Sigmoid colon (tissue), 3 donors: ENCODE results near the gene SLC35G2.

Source experiments
- POLR2A ChIP-seq, 2 donors: fragments of 450-650 bp; IDR thresholded peaks; one replicate each; pipeline ENCODE4 v1.6.1; 2016; ENCODE audit warnings: antibody characterized with exemption in 2 of 2, mild to moderate bottlenecking in 2 of 2, moderate library complexity in 2 of 2
- TF ChIP-seq, protein P1 (sequence below), 4 experiments: fragments of 450-650 bp in 3 of 4; fragments of 200-600 bp in 1 of 4; IDR thresholded peaks; one replicate each; pipeline ENCODE4 v1.5.1; 2016 to 2019; ENCODE audit warnings: antibody characterized with exemption in 4 of 4, mild to moderate bottlenecking in 3 of 4, moderate library complexity in 2 of 4

DNA sequence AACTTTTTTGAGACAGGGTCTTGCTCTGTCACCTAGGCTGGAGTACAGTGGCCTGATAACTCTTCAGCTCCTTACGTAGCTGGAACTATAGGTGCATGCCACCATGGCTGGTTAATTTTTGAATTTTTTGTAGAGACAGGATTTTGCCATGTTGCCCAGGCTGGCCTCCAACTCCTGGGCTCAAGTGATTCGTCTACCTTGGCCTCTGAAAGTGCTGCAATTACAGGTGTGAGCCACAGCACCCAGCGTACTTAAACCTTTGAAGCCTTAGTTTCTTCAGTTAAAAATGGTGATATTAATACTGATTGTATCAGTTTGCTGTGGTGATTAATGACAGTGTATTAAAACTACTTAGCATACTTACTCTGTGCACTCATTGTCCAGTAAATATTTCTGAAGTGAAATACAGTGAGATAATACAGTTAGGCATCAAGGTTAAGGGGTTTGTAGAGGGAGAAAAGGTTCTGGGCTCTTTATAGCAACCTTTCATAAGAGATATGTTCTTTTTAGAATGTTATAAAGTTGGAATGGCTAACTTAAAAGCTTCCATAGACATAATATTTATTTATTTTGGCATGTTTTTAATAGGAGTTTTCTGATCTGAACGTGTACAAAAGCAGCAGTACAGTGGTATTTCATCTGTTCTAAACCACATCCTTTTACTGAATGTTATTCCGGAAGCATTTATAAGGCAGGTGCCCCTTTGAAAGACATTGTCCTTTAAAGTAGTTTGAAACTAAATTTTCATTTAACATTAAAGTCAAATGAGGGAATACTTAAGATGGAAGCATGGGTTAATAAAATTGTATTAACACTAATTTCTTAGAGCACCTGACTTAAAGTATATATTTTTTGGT lies 66.7 kb downstream of the SLC35G2 start:
- TF ChIP-seq, protein P1, sequence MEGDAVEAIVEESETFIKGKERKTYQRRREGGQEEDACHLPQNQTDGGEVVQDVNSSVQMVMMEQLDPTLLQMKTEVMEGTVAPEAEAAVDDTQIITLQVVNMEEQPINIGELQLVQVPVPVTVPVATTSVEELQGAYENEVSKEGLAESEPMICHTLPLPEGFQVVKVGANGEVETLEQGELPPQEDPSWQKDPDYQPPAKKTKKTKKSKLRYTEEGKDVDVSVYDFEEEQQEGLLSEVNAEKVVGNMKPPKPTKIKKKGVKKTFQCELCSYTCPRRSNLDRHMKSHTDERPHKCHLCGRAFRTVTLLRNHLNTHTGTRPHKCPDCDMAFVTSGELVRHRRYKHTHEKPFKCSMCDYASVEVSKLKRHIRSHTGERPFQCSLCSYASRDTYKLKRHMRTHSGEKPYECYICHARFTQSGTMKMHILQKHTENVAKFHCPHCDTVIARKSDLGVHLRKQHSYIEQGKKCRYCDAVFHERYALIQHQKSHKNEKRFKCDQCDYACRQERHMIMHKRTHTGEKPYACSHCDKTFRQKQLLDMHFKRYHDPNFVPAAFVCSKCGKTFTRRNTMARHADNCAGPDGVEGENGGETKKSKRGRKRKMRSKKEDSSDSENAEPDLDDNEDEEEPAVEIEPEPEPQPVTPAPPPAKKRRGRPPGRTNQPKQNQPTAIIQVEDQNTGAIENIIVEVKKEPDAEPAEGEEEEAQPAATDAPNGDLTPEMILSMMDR (IDR thresholded peaks at IDR 0.05), result no peak
- TF ChIP-seq POLR2A (IDR thresholded peaks at IDR 0.05), result no peak
